Breast epithelium (tissue), 4 donors: Measurements from ENCODE around the gene MYCL. TPM values are rescaled to one million over a fixed set of nuclear protein-coding genes. Genes with fewer than 3 reads are reported as not detected.

ENCODE experiments used
- DNase-seq, 2 donors: peaks; one replicate each; pipeline ENCODE4 v3.0.0-alpha.2; 2019; ENCODE audit warnings: low spot score in 2 of 2
- H3K27ac ChIP-seq, 2 donors: fragments of 200-600 bp; sonication (generic) in 1 of 2; one replicate each; pipeline ENCODE4 v1.5.1; 2016 to 2019; ENCODE audit warnings: mild to moderate bottlenecking in 1 of 2
- H3K27me3 ChIP-seq, 2 donors: fragments of 200-600 bp; sonication (generic) in 1 of 2; one replicate each; pipeline versions ENCODE4 v1.5.1 to v1.6.0; 2017 to 2019; ENCODE audit warnings: control low read depth in 1 of 2, mild to moderate bottlenecking in 1 of 2
- H3K36me3 ChIP-seq: fragments of 200-600 bp; one replicate; pipeline ENCODE4 v1.5.1; 2019
- H3K4me1 ChIP-seq, 2 donors: fragments of 200-600 bp; sonication (generic); one replicate each; pipeline ENCODE4 v1.5.1; 2016 to 2019; ENCODE audit warnings: control low read depth in 1 of 2
- H3K4me3 ChIP-seq, 3 donors: fragments of 200-600 bp; sonication (generic); 1 replicate in 2 of 3; 2 replicates in 1 of 3; pipeline ENCODE4 v1.5.1; 2016 to 2019; ENCODE audit warnings: mild to moderate bottlenecking in 3 of 3, moderate library complexity in 2 of 3
- H3K9me3 ChIP-seq, 2 donors: fragments of 200-600 bp; sonication (generic) in 1 of 2; one replicate each; pipeline ENCODE4 v1.5.1; 2016 to 2019; ENCODE audit warnings: control low read depth in 1 of 2
- CTCF ChIP-seq, 3 donors: fragments of 450-650 bp; IDR thresholded peaks; one replicate each; pipeline ENCODE4 v1.5.1; 2016 to 2017; ENCODE audit warnings: antibody characterized with exemption in 3 of 3, mild to moderate bottlenecking in 3 of 3, moderate library complexity in 3 of 3
- POLR2A ChIP-seq: fragments of 450-650 bp; IDR thresholded peaks from one replicate; pipeline ENCODE4 v1.6.1; 2016; ENCODE audit warnings: antibody characterized with exemption, mild to moderate bottlenecking, moderate library complexity
- POLR2AphosphoS5 ChIP-seq, 3 donors: sonication (generic); formaldehyde crosslinking; IDR thresholded peaks; one replicate each; pipeline ENCODE4 v1.6.1; 2017; ENCODE audit warnings: antibody characterized with exemption in 3 of 3
- intact Hi-C: fragments of 100-400 bp; cut with DNase I; formaldehyde crosslinking; loops from one replicate; pipeline ENCODE4 v1.15.1; 2023; ENCODE audit warnings: low total_unique reads
- total RNA-seq, 3 donors: library from RNA; depleted of rRNA; stranded (reverse); fragments of >200 nt; gene quantifications; one replicate each; pipeline ENCODE4 v1.1.0, GENCODE V29; 2016

Gene MYCL
- total RNA-seq, 3 donors from 2014 or later = 0.32 to 5.3 (median 0.98) TPM

- TF ChIP-seq CTCF (IDR thresholded peaks at IDR 0.05) (no peak), POLR2AphosphoS5 (IDR thresholded peaks at IDR 0.05) (no peak), POLR2A (no peak)
- H3K27ac ChIP-seq = no peak overlapping the region
- no peaks in the 10 kb centered on the region for H3K4me1 ChIP-seq
- no peak overlapping the region for H3K4me3 ChIP-seq
- DNase-seq = no peak
- intact Hi-C loops = no loop called here
- H3K36me3 ChIP-seq = no peaks in the 10 kb centered on the region
- no peaks in the 10 kb centered on the region for H3K27me3 ChIP-seq
- H3K9me3 ChIP-seq = no peaks in the 10 kb centered on the region
Measured at GRCh38 chr1:39866767-39867166, 35.0 kb downstream of the MYCL start.

GRCh38 chr1:39865762-39866161 lies 36.0 kb downstream of the MYCL start:
- H3K27ac ChIP-seq = no peak overlapping the region

GRCh38 chr1:39863177-39863576 lies 38.5 kb downstream of the MYCL start:
- Histone ChIP-seq H3K36me3 (no peaks in the 10 kb centered on the region), H3K9me3 (no peaks in the 10 kb centered on the region), H3K4me3 (no peak overlapping the region), H3K27ac (no peak overlapping the region), H3K4me1 (no peaks in the 10 kb centered on the region), H3K27me3 (no peaks in the 10 kb centered on the region)
- DNase-seq = no peak
- TF ChIP-seq CTCF (IDR thresholded peaks at IDR 0.05) = no peak
- intact Hi-C loops = no loop called here

More at GRCh38 chr1:39865762-39866161, 36.0 kb downstream of the MYCL start:
- TF ChIP-seq POLR2AphosphoS5 (IDR thresholded peaks at IDR 0.05) (no peak), POLR2A (no peak), CTCF (IDR thresholded peaks at IDR 0.05) (no peak)
- no peaks in the 10 kb centered on the region for H3K36me3 ChIP-seq
- H3K4me3 ChIP-seq = no peak overlapping the region
- no peaks in the 10 kb centered on the region for H3K9me3 ChIP-seq
- DNase-seq = no peak
- intact Hi-C loops = no loop called here
- H3K4me1 ChIP-seq = no peaks in the 10 kb centered on the region
- no peaks in the 10 kb centered on the region for H3K27me3 ChIP-seq

GRCh38 chr1:39861003-39861402 lies 40.7 kb downstream of the MYCL start:
- Histone ChIP-seq H3K36me3 (no peaks in the 10 kb centered on the region), H3K4me1 (no peaks in the 10 kb centered on the region), H3K27ac (no peak overlapping the region), H3K27me3 (no peaks in the 10 kb centered on the region), H3K9me3 (no peaks in the 10 kb centered on the region), H3K4me3 (no peak overlapping the region)
- intact Hi-C loops = no loop called here
- TF ChIP-seq CTCF (IDR thresholded peaks at IDR 0.05) = no peak
- no peak for TF ChIP-seq POLR2A
- TF ChIP-seq POLR2AphosphoS5 (IDR thresholded peaks at IDR 0.05) = no peak
- no peak for DNase-seq

- Histone ChIP-seq H3K36me3 (no peaks in the 10 kb centered on the region), H3K4me1 (no peaks in the 10 kb centered on the region), H3K27ac (no peak overlapping the region), H3K4me3 (no peak overlapping the region), H3K27me3 (no peaks in the 10 kb centered on the region), H3K9me3 (no peaks in the 10 kb centered on the region)
- intact Hi-C loops = no loop called here
- TF ChIP-seq POLR2AphosphoS5 (IDR thresholded peaks at IDR 0.05) (no peak), CTCF (IDR thresholded peaks at IDR 0.05) (no peak), POLR2A (no peak)
- no peak for DNase-seq
Measured at GRCh38 chr1:39859859-39860812, 41.6 kb downstream of the MYCL start.
